Measurements from ENCODE around the gene ZNF385B. TPM values are rescaled to one million over a fixed set of nuclear protein-coding genes. Genes with fewer than 3 reads are reported as not detected.

The ZNF385B gene
- total RNA-seq, 1 donor from 2014 or later: not detected

DNA sequence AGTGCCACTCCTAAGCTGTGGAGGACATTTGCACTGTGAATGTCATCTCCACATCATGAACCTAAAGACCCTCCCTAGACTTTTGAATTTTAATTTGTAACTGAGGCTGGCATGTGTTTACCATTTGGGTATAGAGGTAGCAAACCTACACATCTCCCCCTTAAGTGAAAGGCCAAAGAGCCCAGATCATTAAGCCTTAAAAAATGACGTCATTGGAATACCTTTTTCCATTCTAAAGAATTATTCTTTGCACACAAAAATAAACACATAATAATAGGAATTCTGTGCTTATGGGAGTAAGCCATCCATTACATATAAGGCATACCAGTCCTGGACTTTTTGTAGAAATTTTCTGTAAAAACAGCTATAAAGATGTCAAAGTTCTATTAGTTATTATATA lies 38.9 kb downstream of the ZNF385B start:
- H3K27me3 ChIP-seq (ENCODE audit: control insufficient read depth, insufficient read depth, low read length): no peaks in the 10 kb centered on the region
- FAIRE-seq (no peak), DNase-seq (ENCODE audit: low read depth) (no peak)
- no peak overlapping the region for H3K4me3 ChIP-seq (ENCODE audit: low read depth, low read length)
- no peaks in the 10 kb centered on the region for H3K36me3 ChIP-seq (ENCODE audit: control insufficient read depth, insufficient read depth, low read length)
- TF ChIP-seq, protein P1, sequence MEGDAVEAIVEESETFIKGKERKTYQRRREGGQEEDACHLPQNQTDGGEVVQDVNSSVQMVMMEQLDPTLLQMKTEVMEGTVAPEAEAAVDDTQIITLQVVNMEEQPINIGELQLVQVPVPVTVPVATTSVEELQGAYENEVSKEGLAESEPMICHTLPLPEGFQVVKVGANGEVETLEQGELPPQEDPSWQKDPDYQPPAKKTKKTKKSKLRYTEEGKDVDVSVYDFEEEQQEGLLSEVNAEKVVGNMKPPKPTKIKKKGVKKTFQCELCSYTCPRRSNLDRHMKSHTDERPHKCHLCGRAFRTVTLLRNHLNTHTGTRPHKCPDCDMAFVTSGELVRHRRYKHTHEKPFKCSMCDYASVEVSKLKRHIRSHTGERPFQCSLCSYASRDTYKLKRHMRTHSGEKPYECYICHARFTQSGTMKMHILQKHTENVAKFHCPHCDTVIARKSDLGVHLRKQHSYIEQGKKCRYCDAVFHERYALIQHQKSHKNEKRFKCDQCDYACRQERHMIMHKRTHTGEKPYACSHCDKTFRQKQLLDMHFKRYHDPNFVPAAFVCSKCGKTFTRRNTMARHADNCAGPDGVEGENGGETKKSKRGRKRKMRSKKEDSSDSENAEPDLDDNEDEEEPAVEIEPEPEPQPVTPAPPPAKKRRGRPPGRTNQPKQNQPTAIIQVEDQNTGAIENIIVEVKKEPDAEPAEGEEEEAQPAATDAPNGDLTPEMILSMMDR (IDR thresholded peaks at IDR 0.05; ENCODE audit: insufficient read depth, low read length, severe bottlenecking): no peak

DNA sequence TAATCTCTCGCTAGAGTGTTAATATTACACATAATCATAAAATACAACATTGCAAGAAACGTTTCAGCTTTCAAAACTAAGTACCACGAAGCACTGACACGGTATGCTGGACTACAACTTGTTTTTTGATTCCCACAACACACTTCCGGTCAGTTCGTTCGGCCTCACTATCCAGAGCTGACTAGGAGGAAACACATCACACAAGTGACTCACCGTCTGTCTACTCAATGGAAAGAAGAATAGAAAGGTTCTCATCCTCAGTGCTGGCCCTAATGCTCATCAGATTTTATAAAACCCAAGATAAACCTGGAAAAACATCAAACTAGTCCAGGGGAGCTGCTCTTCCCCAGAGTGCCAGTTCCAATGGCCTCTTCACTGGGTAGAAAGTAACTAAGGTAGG lies 42.9 kb downstream of the ZNF385B start:
- Histone ChIP-seq H3K27me3 (ENCODE audit: control insufficient read depth, insufficient read depth, low read length) (no peaks in the 10 kb centered on the region), H3K36me3 (ENCODE audit: control insufficient read depth, insufficient read depth, low read length) (no peaks in the 10 kb centered on the region), H3K4me3 (ENCODE audit: low read depth, low read length) (no peak overlapping the region)
- TF ChIP-seq, protein P1 (IDR thresholded peaks at IDR 0.05; ENCODE audit: insufficient read depth, low read length, severe bottlenecking): no peak
- DNase-seq (ENCODE audit: low read depth) (peak; percentile 33), FAIRE-seq (no peak)

- Histone ChIP-seq H3K36me3 (ENCODE audit: control insufficient read depth, insufficient read depth, low read length) (no peaks in the 10 kb centered on the region), H3K27me3 (ENCODE audit: control insufficient read depth, insufficient read depth, low read length) (no peaks in the 10 kb centered on the region), H3K4me3 (ENCODE audit: low read depth, low read length) (no peak overlapping the region)
- DNase-seq (ENCODE audit: low read depth) (no peak), FAIRE-seq (peak; percentile 43)
- TF ChIP-seq, protein P1 (IDR thresholded peaks at IDR 0.05; ENCODE audit: insufficient read depth, low read length, severe bottlenecking): no peak
Measured at GRCh38 chr2:179817181-179817841, 44.1 kb downstream of the ZNF385B start.

DNA sequence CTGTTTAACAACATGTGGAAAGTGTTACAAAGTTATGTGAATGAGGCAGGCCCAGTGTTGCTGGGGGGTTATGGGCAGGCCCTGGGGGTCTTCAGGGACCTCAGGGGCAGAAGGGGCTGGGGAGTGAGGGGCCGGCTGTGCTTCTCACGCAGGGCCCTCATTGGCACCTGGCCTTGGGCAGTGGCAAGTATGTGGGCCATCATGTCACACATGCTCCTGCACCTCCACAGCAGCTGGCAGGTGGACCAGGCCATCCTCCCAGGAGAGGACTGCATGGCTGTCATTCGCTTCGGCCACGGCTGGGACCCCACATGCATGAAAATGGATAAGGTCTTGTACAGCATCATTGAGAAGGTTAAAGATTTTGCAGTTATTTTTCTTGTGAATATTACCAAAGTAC lies 47.4 kb downstream of the ZNF385B start:
- no peaks in the 10 kb centered on the region for H3K27me3 ChIP-seq (ENCODE audit: control insufficient read depth, insufficient read depth, low read length)
- H3K4me3 ChIP-seq (ENCODE audit: low read depth, low read length): no peak overlapping the region
- TF ChIP-seq, protein P1 (IDR thresholded peaks at IDR 0.05; ENCODE audit: insufficient read depth, low read length, severe bottlenecking): no peak
- FAIRE-seq (no peak), DNase-seq (ENCODE audit: low read depth) (no peak)
- no peaks in the 10 kb centered on the region for H3K36me3 ChIP-seq (ENCODE audit: control insufficient read depth, insufficient read depth, low read length)

DNA sequence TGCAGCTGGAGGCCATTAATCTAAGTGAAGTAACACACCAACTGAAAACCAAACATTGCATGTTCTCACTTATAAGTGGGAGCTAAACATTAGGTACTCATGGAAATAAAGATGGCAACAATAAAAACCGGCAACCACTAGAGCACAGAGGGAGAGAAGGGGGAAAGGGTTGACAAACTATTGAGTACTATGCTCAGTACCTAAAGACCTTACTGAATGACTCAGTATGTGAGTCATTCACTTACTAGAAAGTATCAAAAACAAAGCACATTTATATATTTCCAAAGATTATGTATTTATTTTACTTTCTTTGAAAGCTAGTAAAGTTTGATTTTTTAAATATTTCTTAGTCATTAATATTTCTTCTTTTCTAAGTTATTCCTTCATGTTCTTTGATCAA lies 48.9 kb downstream of the ZNF385B start:
- Histone ChIP-seq H3K27me3 (ENCODE audit: control insufficient read depth, insufficient read depth, low read length) (no peaks in the 10 kb centered on the region), H3K4me3 (ENCODE audit: low read depth, low read length) (no peak overlapping the region), H3K36me3 (ENCODE audit: control insufficient read depth, insufficient read depth, low read length) (no peaks in the 10 kb centered on the region)
- peak; percentile 39 for DNase-seq (ENCODE audit: low read depth)
- TF ChIP-seq, protein P1 (IDR thresholded peaks at IDR 0.05; ENCODE audit: insufficient read depth, low read length, severe bottlenecking): no peak
- FAIRE-seq: no peak

GRCh38 chr2:179811042-179811441 lies 50.4 kb downstream of the ZNF385B start:
- TF ChIP-seq, protein P1 (IDR thresholded peaks at IDR 0.05; ENCODE audit: insufficient read depth, low read length, severe bottlenecking): no peak
- Histone ChIP-seq H3K4me3 (ENCODE audit: low read depth, low read length) (no peak overlapping the region), H3K27me3 (ENCODE audit: control insufficient read depth, insufficient read depth, low read length) (no peaks in the 10 kb centered on the region), H3K36me3 (ENCODE audit: control insufficient read depth, insufficient read depth, low read length) (no peaks in the 10 kb centered on the region)
- FAIRE-seq (no peak), DNase-seq (ENCODE audit: low read depth) (no peak)

Data from bronchial epithelial cell (primary cell).